HG02943 (cell line): ENCODE data around the gene ARID5A.
"Not testable (repeated sequence)": the region's sequence is repeated elsewhere in the genome, so short reads cannot be mapped to it uniquely, and the experiment has no call there.

Source experiments
- ATAC-seq: cut with Tn5 transposase; IDR thresholded peaks from one replicate; pipeline ENCODE4 v1.9.1; 2021; ENCODE audit warnings: mild to moderate bottlenecking, low read depth, moderate library complexity; ENCODE audit not compliant: unreplicated experiment

ARID5A gene

GRCh38 chr2:96553176-96553956 is 16.8 kb downstream of the ARID5A start:
- no peak for ATAC-seq

GRCh38 chr2:96553957-96554292 is 17.4 kb downstream of the ARID5A start:
- not testable (repeated sequence) for ATAC-seq

GRCh38 chr2:96554293-96555145 is 18.0 kb downstream of the ARID5A start:
- no peak for ATAC-seq

- no peak for ATAC-seq
These were observed 18.6 kb downstream of the ARID5A start for GRCh38 chr2:96555146-96555610.

- no peak for ATAC-seq
These were observed 20.1 kb downstream of the ARID5A start for GRCh38 chr2:96556441-96557330.

- not testable (repeated sequence) for ATAC-seq
These were observed 20.9 kb downstream of the ARID5A start for GRCh38 chr2:96557421-96557820.

GRCh38 chr2:96558061-96558460 is 21.5 kb downstream of the ARID5A start:
- ATAC-seq, result no peak

- ATAC-seq, result no peak
These were observed 21.9 kb downstream of the ARID5A start for GRCh38 chr2:96558485-96558884.

- ATAC-seq, result no peak
These were observed 27.5 kb downstream of the ARID5A start for GRCh38 chr2:96564026-96564425.

- ATAC-seq, result no peak
These were observed 28.0 kb downstream of the ARID5A start for GRCh38 chr2:96564563-96564962.

GRCh38 chr2:96565111-96565510 is 28.6 kb downstream of the ARID5A start:
- ATAC-seq, result no peak

- ATAC-seq, result no peak
These were observed 31.5 kb downstream of the ARID5A start for GRCh38 chr2:96568094-96568493.

GRCh38 chr2:96574364-96574763 is 37.8 kb downstream of the ARID5A start:
- no peak for ATAC-seq

- no peak for ATAC-seq
These were observed 39.4 kb downstream of the ARID5A start for GRCh38 chr2:96575785-96576456.

- ATAC-seq, result no peak
These were observed 40.9 kb downstream of the ARID5A start for GRCh38 chr2:96577501-96577900.

- no peak for ATAC-seq
These were observed 42.2 kb downstream of the ARID5A start for GRCh38 chr2:96578731-96579130.

GRCh38 chr2:96579422-96579821 is 42.9 kb downstream of the ARID5A start:
- no peak for ATAC-seq

GRCh38 chr2:96580771-96581170 is 44.2 kb downstream of the ARID5A start:
- ATAC-seq, result no peak

GRCh38 chr2:96584017-96584416 is 47.5 kb downstream of the ARID5A start:
- no peak for ATAC-seq

- no peak for ATAC-seq
These were observed 51.3 kb downstream of the ARID5A start for GRCh38 chr2:96587843-96588242.
